HepG2 (cell line): Measurements from ENCODE around the gene DDRGK1. TPM values are rescaled to one million over a fixed set of nuclear protein-coding genes. Genes with fewer than 3 reads are reported as not detected.

Source experiments
- DBP ChIP-seq: sonication (generic); formaldehyde crosslinking; IDR thresholded peaks from 2 replicates; pipeline ENCODE4 v1.4.0; 2020; ENCODE audit warnings: missing genetic modification reagents; ENCODE audit errors: not compliant biosample characterization
- EHMT2 ChIP-seq: fragments of 200-600 bp; sonication (generic); IDR thresholded peaks from 2 replicates; pipeline ENCODE4 v1.7.0; 2017; ENCODE audit warnings: antibody characterized with exemption, low read depth, low read length, borderline replicate concordance
- KMT2B ChIP-seq: IDR thresholded peaks from 2 replicates; pipeline ENCODE4 v1.6.1; 2016; ENCODE audit warnings: missing genetic modification reagents, missing compliant biosample characterization
- MED1 ChIP-seq: sonication (generic); formaldehyde crosslinking; IDR thresholded peaks from 2 replicates; pipeline ENCODE4 v1.4.0; 2020; ENCODE audit warnings: missing genetic modification reagents
- MLLT10 ChIP-seq: sonication (generic); formaldehyde crosslinking; IDR thresholded peaks from 2 replicates; pipeline ENCODE4 v1.4.0; 2020; ENCODE audit warnings: missing genetic modification reagents
- NRL ChIP-seq: sonication (generic); formaldehyde crosslinking; IDR thresholded peaks from 2 replicates; pipeline ENCODE4 v1.5.0; 2020; ENCODE audit warnings: missing genetic modification reagents, mild to moderate bottlenecking, moderate library complexity, borderline replicate concordance
- PHF5A ChIP-seq: IDR thresholded peaks from one replicate; pipeline ENCODE4 v1.6.1; 2018; ENCODE audit warnings: low read depth, missing genetic modification reagents; ENCODE audit not compliant: unreplicated experiment
- SOX6 ChIP-seq, 2 experiments: fragments of 450-650 bp in 1 of 2; sonication (generic) in 1 of 2; formaldehyde crosslinking in 1 of 2; IDR thresholded peaks; 2 replicates each; pipeline versions ENCODE4 v1.4.0 to v1.6.1; 2017 to 2020; ENCODE audit warnings: antibody characterized with exemption in 1 of 2, mild to moderate bottlenecking in 1 of 2, missing genetic modification reagents in 1 of 2
- TOE1 ChIP-seq: sonication (generic); formaldehyde crosslinking; IDR thresholded peaks from 2 replicates; pipeline ENCODE4 v1.4.0; 2020; ENCODE audit warnings: mild to moderate bottlenecking, missing genetic modification reagents
- ZNF10 ChIP-seq: sonication (generic); formaldehyde crosslinking; IDR thresholded peaks from 2 replicates; pipeline ENCODE4 v1.4.0; 2020; ENCODE audit warnings: mild to moderate bottlenecking, low read depth, missing genetic modification reagents, borderline replicate concordance
- ZNF567 ChIP-seq: sonication (generic); formaldehyde crosslinking; IDR thresholded peaks from 2 replicates; pipeline ENCODE4 v1.8.1; 2023; ENCODE audit warnings: mild to moderate bottlenecking, missing genetic modification reagents, borderline replicate concordance
- ZNF589 ChIP-seq: sonication (generic); formaldehyde crosslinking; conservative IDR thresholded peaks from 2 replicates; pipeline ENCODE4 v1.8.0; 2022; ENCODE audit warnings: mild to moderate bottlenecking, moderate library complexity, missing genetic modification reagents
- polyA plus RNA-seq, 8 experiments: library from polyadenylated mRNA; depleted of rRNA in 3 of 8; stranded (reverse) in 7 of 8; unstranded in 1 of 8; fragments of >200 nt; fragmentation: Illumina TruSeq in 4 of 8; extraction: Trizol in 4 of 8; gene quantifications; 2 replicates each; pipeline versions ENCODE4 v1.2.1 to v1.2.3, GENCODE V29; 2011 to 2016; ENCODE audit warnings: low read depth in 4 of 8, missing spikeins in 1 of 8, mixed read lengths in 1 of 8; ENCODE audit not compliant: insufficient read depth in 1 of 8
- total RNA-seq, 5 experiments: library from RNA; depleted of rRNA; stranded (reverse); fragments of >200 nt; fragmentation: Illumina TruSeq; extraction: Trizol; gene quantifications; 2 replicates each; pipeline ENCODE4 v1.2.3, GENCODE V29; 2016; ENCODE audit warnings: low read depth in 1 of 5
- TF ChIP-seq, protein P1 (sequence below): sonication (generic); formaldehyde crosslinking; IDR thresholded peaks from 2 replicates; pipeline ENCODE4 v1.4.0; 2020; ENCODE audit warnings: missing genetic modification reagents, borderline replicate concordance
- TF ChIP-seq, protein P2 (sequence below): sonication (generic); formaldehyde crosslinking; IDR thresholded peaks from 2 replicates; pipeline ENCODE4 v1.5.0; 2020; ENCODE audit warnings: missing genetic modification reagents
- TF ChIP-seq, protein P3 (sequence below): sonication (generic); formaldehyde crosslinking; IDR thresholded peaks from 2 replicates; pipeline ENCODE4 v1.8.1; 2022; ENCODE audit warnings: low read depth, mild to moderate bottlenecking, missing genetic modification reagents
- TF ChIP-seq, protein P4 (sequence below): sonication (generic); formaldehyde crosslinking; IDR thresholded peaks from 2 replicates; pipeline ENCODE4 v1.4.0; 2020; ENCODE audit warnings: mild to moderate bottlenecking, low read depth, missing genetic modification reagents
- TF ChIP-seq, protein P5 (sequence below): sonication (generic); formaldehyde crosslinking; IDR thresholded peaks from 2 replicates; pipeline ENCODE4 v1.4.0; 2020; ENCODE audit warnings: mild to moderate bottlenecking, missing genetic modification reagents

Gene DDRGK1
- total and polyA plus RNA-seq, 2 of the 13 experiments (the other 11 are each of a cell fraction or from before 2014, with no cell fraction given): 96.7 to 149 TPM

DNA sequence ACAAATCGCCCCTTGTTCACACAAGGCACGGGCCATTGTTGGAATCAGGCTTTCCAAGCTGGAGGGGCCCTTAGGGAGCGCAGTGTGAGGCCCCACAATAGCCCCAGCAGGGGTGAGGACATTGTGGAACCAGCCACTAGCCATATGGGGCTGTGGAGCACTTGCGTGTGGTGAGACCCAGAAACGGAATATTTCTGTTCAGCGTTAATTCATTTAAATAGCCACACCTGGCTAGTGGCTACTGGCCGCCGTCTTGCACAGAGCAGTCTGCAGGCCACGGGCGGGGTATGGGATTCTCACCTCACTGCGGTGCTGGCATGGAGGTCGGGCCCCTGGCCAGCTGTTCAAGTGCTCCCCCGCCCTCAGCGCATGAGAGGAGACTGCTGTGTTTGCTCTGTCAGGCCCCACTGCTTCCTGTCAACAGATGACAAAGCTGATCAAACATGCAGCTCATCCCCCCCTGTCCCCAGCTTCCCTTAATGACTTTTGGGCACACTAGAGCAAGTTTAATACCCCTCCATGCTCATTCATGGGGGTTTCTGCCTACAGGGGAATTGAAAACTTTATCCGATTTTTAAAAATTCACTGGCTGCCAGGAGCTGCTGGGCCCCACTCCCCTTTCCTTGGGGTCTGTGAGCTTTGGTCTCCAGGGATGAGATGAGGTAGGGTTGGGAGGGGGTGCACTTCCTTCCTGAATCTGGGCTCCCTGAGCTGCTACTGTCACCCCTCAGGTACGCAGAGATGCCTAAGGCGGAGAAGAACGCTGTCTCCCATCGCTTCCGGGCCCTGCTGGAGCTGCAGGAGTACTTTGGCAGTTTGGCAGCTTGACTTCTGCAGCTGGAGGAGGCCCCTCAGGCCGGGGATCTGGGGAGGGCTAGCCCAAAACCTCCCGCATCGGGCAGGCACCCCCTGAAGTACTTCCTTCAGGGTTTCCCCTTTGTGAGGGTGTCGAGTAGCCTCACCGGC, 18.4 kb upstream of the DDRGK1 start (continued):
- TF ChIP-seq, protein P1, sequence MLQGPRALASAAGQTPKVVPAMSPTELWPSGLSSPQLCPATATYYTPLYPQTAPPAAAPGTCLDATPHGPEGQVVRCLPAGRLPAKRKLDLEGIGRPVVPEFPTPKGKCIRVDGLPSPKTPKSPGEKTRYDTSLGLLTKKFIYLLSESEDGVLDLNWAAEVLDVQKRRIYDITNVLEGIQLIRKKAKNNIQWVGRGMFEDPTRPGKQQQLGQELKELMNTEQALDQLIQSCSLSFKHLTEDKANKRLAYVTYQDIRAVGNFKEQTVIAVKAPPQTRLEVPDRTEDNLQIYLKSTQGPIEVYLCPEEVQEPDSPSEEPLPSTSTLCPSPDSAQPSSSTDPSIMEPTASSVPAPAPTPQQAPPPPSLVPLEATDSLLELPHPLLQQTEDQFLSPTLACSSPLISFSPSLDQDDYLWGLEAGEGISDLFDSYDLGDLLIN (CRISPR knock-in tag): peak; percentile 82
- TF ChIP-seq TOE1 (CRISPR knock-in tag): peak; percentile 91; the same call in 1 of the 2 replicates
- peak; percentile 78 for TF ChIP-seq KMT2B
- TF ChIP-seq ZNF589 (CRISPR knock-in tag): peak; percentile 94
- TF ChIP-seq NRL (CRISPR knock-in tag): 0 out of 2 replicates have a peak, but pooled peaks have one; percentile 48
- TF ChIP-seq ZNF567 (CRISPR knock-in tag): peak; percentile 26; the same call in 1 of the 2 replicates
- no peak for TF ChIP-seq DBP (CRISPR knock-in tag)
- TF ChIP-seq, protein P2, sequence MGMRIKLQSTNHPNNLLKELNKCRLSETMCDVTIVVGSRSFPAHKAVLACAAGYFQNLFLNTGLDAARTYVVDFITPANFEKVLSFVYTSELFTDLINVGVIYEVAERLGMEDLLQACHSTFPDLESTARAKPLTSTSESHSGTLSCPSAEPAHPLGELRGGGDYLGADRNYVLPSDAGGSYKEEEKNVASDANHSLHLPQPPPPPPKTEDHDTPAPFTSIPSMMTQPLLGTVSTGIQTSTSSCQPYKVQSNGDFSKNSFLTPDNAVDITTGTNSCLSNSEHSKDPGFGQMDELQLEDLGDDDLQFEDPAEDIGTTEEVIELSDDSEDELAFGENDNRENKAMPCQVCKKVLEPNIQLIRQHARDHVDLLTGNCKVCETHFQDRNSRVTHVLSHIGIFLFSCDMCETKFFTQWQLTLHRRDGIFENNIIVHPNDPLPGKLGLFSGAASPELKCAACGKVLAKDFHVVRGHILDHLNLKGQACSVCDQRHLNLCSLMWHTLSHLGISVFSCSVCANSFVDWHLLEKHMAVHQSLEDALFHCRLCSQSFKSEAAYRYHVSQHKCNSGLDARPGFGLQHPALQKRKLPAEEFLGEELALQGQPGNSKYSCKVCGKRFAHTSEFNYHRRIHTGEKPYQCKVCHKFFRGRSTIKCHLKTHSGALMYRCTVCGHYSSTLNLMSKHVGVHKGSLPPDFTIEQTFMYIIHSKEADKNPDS (CRISPR knock-in tag): peak; percentile 80; the same call in 1 of the 2 replicates
- TF ChIP-seq, protein P3, sequence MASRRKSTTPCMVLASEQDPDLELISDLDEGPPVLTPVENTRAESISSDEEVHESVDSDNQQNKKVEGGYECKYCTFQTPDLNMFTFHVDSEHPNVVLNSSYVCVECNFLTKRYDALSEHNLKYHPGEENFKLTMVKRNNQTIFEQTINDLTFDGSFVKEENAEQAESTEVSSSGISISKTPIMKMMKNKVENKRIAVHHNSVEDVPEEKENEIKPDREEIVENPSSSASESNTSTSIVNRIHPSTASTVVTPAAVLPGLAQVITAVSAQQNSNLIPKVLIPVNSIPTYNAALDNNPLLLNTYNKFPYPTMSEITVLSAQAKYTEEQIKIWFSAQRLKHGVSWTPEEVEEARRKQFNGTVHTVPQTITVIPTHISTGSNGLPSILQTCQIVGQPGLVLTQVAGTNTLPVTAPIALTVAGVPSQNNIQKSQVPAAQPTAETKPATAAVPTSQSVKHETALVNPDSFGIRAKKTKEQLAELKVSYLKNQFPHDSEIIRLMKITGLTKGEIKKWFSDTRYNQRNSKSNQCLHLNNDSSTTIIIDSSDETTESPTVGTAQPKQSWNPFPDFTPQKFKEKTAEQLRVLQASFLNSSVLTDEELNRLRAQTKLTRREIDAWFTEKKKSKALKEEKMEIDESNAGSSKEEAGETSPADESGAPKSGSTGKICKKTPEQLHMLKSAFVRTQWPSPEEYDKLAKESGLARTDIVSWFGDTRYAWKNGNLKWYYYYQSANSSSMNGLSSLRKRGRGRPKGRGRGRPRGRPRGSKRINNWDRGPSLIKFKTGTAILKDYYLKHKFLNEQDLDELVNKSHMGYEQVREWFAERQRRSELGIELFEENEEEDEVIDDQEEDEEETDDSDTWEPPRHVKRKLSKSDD (CRISPR knock-in tag): peak; percentile 96
- TF ChIP-seq, protein P4, sequence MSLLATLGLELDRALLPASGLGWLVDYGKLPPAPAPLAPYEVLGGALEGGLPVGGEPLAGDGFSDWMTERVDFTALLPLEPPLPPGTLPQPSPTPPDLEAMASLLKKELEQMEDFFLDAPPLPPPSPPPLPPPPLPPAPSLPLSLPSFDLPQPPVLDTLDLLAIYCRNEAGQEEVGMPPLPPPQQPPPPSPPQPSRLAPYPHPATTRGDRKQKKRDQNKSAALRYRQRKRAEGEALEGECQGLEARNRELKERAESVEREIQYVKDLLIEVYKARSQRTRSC (CRISPR knock-in tag): 0 out of 2 replicates have a peak, but pooled peaks have one; percentile 61
- no peak for TF ChIP-seq SOX6 (IDR thresholded peaks at IDR 0.05)
- peak; percentile 97 for TF ChIP-seq SOX6 (CRISPR knock-in tag; IDR thresholded peaks at IDR 0.05)
- TF ChIP-seq ZNF10: no peak
- peak; percentile 96 for TF ChIP-seq PHF5A (CRISPR knock-in tag)
- no peak for TF ChIP-seq MLLT10 (CRISPR knock-in tag)
- TF ChIP-seq EHMT2: no peak
- TF ChIP-seq MED1 (CRISPR knock-in tag): peak; percentile 99
- TF ChIP-seq, protein P5, sequence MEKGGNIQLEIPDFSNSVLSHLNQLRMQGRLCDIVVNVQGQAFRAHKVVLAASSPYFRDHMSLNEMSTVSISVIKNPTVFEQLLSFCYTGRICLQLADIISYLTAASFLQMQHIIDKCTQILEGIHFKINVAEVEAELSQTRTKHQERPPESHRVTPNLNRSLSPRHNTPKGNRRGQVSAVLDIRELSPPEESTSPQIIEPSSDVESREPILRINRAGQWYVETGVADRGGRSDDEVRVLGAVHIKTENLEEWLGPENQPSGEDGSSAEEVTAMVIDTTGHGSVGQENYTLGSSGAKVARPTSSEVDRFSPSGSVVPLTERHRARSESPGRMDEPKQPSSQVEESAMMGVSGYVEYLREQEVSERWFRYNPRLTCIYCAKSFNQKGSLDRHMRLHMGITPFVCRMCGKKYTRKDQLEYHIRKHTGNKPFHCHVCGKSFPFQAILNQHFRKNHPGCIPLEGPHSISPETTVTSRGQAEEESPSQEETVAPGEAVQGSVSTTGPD (CRISPR knock-in tag): peak; percentile 76
